ENCODE results near the gene FNDC10.

Gene FNDC10

DNA sequence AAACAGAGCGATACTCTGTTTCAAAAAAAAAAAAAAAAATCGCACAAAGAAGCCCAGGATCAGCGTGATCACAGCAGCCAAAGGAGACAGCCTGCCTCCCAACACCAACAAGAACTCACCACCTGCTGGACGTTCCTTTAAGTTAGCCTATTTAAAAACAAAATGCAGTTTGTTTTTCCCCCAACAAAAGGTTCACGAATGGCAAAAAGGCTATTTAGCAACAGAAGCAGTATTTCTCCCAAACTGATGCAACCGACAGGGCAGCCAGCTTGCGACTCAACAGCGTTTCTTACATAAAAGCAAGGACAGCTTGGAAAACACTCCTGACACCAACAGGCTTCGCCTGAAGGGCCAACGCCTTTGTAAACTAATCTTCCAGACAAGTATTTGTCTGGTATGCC is 32.0 kb downstream of the FNDC10 start:
- no peaks in the 10 kb centered on the region for H3K27me3 ChIP-seq
- H3K9me3 ChIP-seq: no peaks in the 10 kb centered on the region
- peaks cover 43% of the 10 kb centered on the region for H3K36me3 ChIP-seq
- TF ChIP-seq, protein P1, sequence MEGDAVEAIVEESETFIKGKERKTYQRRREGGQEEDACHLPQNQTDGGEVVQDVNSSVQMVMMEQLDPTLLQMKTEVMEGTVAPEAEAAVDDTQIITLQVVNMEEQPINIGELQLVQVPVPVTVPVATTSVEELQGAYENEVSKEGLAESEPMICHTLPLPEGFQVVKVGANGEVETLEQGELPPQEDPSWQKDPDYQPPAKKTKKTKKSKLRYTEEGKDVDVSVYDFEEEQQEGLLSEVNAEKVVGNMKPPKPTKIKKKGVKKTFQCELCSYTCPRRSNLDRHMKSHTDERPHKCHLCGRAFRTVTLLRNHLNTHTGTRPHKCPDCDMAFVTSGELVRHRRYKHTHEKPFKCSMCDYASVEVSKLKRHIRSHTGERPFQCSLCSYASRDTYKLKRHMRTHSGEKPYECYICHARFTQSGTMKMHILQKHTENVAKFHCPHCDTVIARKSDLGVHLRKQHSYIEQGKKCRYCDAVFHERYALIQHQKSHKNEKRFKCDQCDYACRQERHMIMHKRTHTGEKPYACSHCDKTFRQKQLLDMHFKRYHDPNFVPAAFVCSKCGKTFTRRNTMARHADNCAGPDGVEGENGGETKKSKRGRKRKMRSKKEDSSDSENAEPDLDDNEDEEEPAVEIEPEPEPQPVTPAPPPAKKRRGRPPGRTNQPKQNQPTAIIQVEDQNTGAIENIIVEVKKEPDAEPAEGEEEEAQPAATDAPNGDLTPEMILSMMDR (IDR thresholded peaks at IDR 0.05): no peak
- no peak overlapping the region for H3K27ac ChIP-seq
- peaks cover 5 to 6% of the 10 kb centered on the region in 2 experiments for H3K4me1 ChIP-seq (ENCODE audit: control insufficient read depth in 1 of 2, insufficient read depth in 1 of 2, low read depth in 1 of 2, low read length in 1 of 2)
- H3K4me3 ChIP-seq (ENCODE audit: low read depth in 1 of 2, low read length in 1 of 2): no peak overlapping the region

DNA sequence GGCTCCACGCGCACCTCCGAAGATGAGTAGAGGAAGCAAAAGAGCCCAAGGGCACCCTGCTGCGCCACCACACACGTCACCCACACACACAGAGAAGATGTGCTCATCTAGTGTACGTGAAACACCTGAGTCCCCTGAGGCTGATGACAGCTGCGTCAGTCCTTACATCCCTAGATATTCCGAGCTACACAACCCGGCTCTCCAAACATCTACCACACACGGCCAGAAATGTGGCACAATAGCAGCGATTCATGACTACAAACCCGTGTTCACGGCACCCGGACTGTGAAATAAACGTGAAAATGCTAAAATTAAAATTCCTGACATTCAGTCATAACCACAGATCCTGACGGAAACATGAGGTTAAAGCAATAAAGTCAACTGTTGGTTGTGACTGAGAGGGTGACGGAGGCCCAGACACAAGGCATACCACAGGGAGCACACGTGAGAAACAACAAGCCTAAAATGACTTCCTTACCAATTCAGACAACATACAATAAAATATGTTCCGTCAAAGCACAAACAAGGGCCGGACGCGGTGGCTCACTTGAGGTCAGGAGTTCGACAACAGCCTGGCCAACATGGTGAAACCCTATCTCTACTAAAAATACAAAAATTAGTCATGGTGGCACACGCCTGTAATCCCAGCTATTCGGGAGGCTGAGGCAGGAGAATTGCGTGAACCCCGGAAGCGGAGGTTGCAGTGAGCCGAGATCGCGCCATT is 32.6 kb downstream of the FNDC10 start:
- Histone ChIP-seq H3K27me3 (no peaks in the 10 kb centered on the region), H3K9me3 (no peaks in the 10 kb centered on the region), H3K4me3 (ENCODE audit: low read depth in 1 of 2, low read length in 1 of 2) (no peak overlapping the region), H3K36me3 (peaks cover 49% of the 10 kb centered on the region), H3K27ac (no peak overlapping the region), H3K4me1 (ENCODE audit: control insufficient read depth in 1 of 2, insufficient read depth in 1 of 2, low read depth in 1 of 2, low read length in 1 of 2) (peaks cover 0 to 3% of the 10 kb centered on the region in 2 experiments)
- TF ChIP-seq, protein P1 (IDR thresholded peaks at IDR 0.05): no peak

DNA sequence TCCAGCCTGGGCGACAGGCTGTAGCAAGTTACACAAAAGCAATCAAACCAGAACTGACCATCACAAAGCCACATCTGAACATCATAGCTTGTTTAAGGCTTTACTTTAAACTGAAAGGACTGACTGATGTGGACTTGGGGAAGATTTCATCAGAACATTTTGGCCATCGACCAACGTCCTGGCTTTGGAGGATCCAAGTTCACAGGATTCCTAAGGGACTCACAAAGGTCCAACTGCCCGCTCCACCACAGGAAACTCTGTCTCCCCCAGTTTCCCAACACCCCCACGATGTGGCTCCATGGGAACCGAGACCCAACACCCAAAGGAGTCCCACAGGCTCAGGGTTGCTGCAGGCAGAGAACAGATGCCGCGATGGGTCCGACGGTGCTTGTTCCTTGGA is 34.6 kb downstream of the FNDC10 start:
- no peak overlapping the region for H3K27ac ChIP-seq
- H3K4me3 ChIP-seq (ENCODE audit: low read depth in 1 of 2, low read length in 1 of 2): no peak overlapping the region
- H3K36me3 ChIP-seq: peaks cover 62% of the 10 kb centered on the region
- TF ChIP-seq, protein P1 (IDR thresholded peaks at IDR 0.05): no peak
- peaks cover 0 to 3% of the 10 kb centered on the region in 2 experiments for H3K4me1 ChIP-seq (ENCODE audit: control insufficient read depth in 1 of 2, insufficient read depth in 1 of 2, low read depth in 1 of 2, low read length in 1 of 2)
- no peaks in the 10 kb centered on the region for H3K9me3 ChIP-seq
- no peaks in the 10 kb centered on the region for H3K27me3 ChIP-seq

DNA sequence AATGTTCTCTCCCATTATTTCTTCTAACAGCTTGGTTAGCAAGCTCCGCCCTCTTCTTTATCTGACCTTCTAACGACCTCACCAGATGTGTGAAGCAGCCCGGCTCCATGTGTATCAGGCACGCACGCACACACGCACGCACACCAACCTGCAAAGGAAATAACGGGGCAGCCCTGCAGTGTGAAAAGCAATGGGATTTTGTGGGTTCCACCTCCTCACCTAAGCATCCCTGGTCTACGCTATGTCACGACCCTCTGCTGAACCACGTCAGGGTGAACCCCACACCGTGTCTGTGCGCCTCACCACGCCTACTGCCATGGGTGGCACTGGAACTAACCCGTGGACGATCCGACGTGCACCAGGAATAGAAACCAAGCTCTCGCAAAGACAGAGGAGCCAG is 35.7 kb downstream of the FNDC10 start:
- TF ChIP-seq, protein P1 (IDR thresholded peaks at IDR 0.05): no peak
- Histone ChIP-seq H3K27me3 (no peaks in the 10 kb centered on the region), H3K9me3 (no peaks in the 10 kb centered on the region), H3K4me1 (ENCODE audit: control insufficient read depth in 1 of 2, insufficient read depth in 1 of 2, low read depth in 1 of 2, low read length in 1 of 2) (peaks cover 0 to 3% of the 10 kb centered on the region in 2 experiments), H3K27ac (no peak overlapping the region), H3K4me3 (ENCODE audit: low read depth in 1 of 2, low read length in 1 of 2) (no peak overlapping the region), H3K36me3 (peaks cover 64% of the 10 kb centered on the region)

DNA sequence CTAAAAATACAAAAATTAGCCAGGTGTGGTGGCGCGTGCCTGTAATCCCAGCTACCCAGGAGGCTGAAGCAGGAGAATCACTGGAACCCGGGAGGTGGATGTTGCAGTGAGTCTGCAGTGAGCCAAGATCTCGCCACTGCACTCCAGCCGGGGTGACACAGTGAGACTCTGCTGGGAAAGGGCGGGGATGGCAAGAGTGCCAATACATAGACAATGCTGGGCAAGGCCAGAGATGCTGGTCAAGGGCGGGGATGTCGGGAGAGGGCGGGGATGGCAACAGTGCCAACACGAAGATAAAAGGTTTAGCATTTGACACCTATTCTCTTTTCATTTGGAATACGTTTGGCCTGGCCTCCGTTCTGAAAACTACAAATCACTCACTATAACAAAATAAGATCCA is 36.2 kb downstream of the FNDC10 start:
- Histone ChIP-seq H3K36me3 (peaks cover 64% of the 10 kb centered on the region), H3K4me1 (ENCODE audit: control insufficient read depth in 1 of 2, insufficient read depth in 1 of 2, low read depth in 1 of 2, low read length in 1 of 2) (peaks cover 0 to 3% of the 10 kb centered on the region in 2 experiments), H3K4me3 (ENCODE audit: low read depth in 1 of 2, low read length in 1 of 2) (no peak overlapping the region), H3K27ac (no peak overlapping the region), H3K9me3 (no peaks in the 10 kb centered on the region), H3K27me3 (no peaks in the 10 kb centered on the region)
- TF ChIP-seq, protein P1 (IDR thresholded peaks at IDR 0.05): no peak

All from neutrophil (primary cell).